Renal cortical epithelial cell (primary cell): Measurements from ENCODE around the gene PEMT. TPM values are rescaled to one million over a fixed set of nuclear protein-coding genes. Genes with fewer than 3 reads are reported as not detected.

Source experiments
- DNase-seq: peaks from one replicate; pipeline ENCODE4 v3.0.0-alpha.2; 2011; ENCODE audit warnings: low read depth
- total RNA-seq: library from RNA; depleted of rRNA; stranded (reverse); fragments of >200 nt; gene quantifications from 2 replicates; pipeline ENCODE4 v1.2.3, GENCODE V29; 2014

PEMT gene
- total RNA-seq, 1 donor from 2014 or later: 36.0 TPM

DNA sequence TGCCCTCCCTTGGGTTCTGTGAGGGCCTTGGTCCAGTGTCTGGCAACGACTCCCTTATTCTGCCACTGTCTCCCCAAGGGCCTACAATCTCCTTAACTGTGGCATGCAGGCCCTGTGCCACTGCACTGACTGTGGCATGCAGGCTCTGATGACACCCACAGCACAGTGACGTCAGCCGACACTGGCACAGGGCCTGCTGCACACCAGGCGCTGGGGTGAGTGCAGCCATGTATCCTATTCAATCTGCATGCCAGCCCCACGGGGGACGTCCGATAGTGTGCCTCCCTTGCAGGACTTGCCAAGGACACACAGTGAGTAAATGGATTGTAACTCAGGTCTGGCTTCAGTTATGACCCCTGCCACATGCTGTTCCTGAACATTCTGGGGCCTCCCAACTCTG is 55.6 kb downstream of the PEMT start:
- DNase-seq: peak; percentile 6

DNA sequence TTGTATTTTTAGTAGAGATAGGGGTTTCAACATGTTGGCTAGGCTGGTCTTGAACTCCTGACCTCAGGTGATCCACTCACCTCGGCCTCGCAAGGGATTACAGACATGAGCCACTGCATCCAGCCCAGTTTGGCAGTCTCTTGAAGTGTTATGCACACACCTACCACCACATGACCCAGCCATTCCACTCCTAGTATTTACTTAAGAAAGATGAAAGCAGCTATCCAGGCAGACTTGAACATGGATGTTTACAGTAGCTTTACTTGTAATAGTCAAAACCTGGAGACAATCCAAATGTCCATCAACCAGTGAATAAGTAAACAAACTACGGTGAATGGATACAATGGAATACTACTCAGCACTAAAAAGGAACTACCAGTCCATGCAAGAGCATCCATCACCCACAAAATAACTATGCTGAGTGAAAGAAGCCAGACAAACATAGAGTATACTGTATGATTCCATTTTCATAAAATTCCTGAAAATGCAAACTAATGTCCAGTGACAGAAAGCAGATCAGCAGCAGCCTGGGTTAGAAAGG is 57.5 kb downstream of the PEMT start:
- peak; percentile 6 for DNase-seq

DNA sequence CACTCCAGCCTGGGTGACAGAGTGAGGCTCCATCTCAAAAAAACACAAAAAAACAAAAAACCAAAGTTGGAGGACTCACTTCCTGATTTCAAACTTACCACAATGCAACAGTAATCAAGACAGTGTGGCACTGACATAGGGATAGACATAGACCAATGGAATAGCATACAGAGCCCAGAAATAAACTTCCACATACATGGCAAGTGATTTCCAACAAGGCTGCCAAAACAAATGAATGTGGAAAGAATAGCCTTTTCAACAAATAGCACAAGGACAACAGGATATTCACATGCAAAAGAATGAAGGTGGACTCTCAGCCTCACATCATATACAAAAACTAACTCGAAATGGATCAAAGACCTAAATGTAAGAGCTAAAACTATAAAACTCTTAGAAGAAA is 58.5 kb downstream of the PEMT start:
- no peak for DNase-seq

DNA sequence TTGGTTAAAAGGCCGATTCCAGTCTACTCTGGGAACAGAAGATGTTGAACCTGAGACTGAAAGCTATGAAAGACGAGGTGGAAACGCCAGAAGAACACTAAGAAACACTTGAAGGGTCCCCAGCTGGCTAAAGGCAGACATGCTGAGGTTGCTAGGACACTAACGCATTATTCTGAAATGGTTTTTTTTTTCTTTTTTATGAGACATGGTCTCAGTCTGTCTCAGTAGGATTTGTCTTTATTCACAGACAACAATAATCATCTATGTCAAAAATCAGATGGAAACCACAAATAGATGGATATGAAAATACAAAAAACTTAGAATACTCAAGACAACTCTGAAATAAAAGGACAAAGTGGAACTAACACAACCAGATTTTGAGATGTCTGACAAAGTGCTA is 60.4 kb downstream of the PEMT start:
- DNase-seq: no peak

DNA sequence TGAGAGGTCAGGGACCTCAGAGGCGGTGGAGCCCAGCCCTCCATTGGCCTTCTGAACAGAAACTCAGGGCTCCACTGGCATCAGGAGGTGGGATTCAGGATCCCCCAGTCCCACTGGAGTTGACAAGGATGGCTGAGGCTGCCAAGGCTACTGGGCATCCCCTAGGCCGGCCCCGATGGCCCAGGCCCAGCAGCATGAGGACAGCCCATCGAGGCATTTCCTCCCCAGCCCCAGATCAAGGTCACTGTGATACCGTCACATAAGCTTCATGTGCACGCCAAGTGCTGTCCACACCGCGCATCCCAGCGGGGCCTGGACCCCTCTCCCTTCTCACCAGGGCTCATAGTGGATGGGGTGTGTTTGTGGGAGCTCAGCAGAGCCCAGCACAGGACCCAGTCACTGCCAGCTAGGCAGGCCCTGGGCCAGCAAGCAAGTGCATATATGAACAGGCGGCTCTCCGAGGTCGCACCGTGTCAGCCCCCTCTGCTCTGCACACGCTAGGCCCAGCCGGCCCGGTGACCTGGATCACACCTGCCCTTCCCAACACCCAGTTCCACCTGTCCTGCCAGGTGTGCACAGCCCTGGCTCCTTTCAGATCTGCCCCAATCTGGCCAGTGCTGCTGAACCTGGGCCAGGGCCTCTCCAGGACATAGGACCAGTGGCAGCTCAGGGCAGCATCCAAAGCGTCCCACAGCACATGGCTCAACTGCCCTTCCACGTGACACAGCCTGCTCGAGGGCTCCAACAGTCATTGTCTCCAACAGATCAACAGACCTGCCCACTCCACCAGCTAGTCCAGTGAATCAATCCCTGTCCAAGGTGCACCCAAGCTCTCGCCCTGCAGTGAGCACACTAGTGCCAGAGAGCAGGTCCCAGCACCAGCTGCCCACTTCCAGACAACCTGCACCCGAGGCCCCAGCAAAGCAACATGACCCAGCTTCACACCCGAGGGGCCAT is 62.5 kb downstream of the PEMT start:
- DNase-seq: no peak

DNA sequence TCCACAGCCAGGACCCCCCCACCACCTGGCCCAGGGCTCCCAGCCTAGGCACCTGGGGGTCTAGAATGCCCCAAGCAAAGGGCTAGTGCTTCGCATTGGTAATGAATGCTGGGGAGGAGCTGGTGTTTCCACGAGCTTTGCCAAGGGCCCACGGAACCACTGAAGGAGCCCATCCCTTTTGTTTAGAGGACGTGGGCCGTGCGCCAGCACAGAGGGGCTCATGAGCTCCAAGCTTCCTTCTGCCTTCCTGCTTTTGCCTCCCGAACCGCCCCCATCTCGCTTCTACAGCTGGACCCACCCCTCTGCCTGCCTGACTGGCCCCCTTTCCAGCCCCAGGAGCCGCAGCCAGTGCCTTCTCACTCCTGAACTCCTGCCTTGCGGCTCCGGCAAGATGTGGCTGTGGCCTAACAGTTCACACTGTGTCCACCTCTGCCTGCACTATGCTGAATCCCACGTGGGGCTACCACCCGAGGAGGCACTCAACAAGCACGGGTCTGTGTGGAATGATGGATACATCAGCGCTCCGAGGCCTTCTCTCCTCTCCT is 63.5 kb downstream of the PEMT start:
- DNase-seq: no peak

DNA sequence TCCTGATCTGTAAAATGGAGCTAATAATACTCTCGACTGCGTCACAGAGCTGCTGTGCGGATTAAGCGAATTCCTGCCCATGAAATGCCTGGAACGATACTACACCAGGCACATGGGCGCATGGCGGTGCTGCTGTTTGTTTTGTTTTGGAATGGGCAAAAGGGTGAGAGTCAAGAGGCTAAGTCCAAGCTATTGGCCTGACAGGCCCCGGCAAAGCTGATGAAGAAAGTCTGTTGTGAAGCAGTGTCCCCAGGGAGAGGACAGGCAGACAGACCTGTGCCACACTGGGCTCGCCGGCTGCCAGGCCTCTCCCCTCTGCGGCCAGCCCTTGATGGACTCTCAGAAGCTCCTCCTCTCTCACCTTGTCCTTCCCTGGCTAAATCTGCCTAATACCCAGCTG is 64.0 kb downstream of the PEMT start:
- DNase-seq: no peak

DNA sequence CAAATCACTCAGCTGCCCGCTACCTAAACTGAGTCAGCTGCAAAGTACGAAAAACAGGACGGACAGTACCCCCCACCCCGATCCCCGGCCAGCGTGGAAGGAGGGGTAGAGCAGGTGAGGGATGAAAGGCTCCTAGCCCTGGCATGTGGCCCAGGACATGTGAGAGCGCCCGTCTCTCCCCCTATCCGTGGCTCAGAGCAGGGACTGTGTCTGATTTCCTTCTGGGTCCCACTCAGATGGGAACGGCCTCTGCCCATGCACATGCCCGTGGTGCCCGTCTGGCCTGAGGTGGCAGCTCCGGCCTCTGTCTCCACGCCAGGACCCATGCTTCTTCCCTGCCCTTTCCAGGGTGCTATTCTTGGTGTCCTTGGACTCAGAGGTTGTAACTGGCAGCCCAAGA is 65.1 kb downstream of the PEMT start:
- no peak for DNase-seq

DNA sequence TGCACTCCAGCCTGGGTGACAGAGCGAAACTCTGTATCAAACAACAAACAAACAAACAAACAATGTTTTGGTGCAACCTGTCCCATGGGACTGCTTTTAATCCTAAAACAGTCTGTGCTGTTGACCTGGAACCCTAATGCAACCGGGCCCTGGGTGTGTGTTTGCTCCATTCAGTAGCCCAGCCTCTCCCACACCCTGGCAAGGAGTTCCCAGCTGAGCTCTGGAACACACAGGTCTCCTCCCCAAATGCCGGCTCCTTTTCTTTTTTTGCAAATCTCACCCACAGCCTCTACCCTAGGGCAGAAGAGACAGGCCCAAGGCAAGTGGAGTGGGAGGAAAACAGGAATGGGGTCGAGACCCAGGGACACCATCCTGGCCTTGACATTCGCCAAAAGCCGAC is 65.6 kb downstream of the PEMT start:
- DNase-seq: no peak

DNA sequence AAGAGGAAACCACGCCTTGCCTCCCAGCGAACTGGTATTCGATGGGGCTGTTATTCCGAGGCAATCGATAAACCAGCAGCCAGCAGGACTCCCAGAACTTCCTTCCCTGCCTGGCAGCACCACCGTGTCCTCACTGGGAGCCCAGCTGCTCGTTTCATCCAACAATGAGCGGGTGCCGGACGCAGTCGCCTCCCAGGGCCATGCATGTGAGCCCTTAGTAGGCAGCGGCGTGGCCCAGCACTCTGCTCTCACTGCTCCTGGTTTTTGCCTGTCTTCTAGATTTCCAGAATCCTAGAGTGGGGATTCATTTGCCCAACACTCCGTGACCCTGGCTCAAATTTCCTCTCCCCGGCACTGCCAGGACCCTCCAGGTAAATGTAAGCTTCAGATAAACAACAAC is 66.2 kb downstream of the PEMT start:
- DNase-seq: no peak

DNA sequence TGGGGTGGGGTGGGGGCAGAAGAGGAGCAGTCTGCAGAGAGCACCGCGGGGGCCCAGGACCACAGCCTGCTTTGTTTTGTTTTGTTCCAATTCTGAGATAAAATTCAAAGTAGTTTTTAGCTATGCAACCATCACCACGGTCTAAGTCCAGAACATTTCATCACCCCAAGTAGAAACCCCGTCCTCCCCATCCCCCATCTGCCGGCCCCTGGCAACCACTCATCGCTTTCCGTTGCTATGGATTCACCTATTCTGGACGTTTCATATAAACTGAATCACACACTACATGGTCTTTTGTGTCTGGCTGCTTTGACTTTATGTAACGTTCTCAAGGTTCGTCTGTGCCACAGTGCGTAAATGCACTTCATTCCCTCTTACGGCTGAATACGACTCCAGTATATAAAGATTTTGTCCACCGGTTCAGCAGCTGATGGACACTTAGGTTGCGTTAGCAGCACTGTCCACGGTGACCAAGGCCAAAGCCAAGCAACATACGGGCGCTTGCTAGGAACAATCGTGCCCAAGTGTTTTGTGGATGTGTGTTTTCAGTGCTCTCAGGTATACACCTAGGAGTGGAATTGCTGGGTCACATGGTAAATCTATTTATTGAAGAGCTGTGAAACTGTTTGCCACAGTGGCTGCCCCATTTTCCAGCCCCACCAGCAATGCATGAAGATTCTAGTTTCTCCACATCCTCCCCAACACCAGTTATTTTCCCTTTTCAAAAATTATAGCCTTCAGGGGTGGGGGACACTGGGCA is 67.6 kb downstream of the PEMT start:
- no peak for DNase-seq

DNA sequence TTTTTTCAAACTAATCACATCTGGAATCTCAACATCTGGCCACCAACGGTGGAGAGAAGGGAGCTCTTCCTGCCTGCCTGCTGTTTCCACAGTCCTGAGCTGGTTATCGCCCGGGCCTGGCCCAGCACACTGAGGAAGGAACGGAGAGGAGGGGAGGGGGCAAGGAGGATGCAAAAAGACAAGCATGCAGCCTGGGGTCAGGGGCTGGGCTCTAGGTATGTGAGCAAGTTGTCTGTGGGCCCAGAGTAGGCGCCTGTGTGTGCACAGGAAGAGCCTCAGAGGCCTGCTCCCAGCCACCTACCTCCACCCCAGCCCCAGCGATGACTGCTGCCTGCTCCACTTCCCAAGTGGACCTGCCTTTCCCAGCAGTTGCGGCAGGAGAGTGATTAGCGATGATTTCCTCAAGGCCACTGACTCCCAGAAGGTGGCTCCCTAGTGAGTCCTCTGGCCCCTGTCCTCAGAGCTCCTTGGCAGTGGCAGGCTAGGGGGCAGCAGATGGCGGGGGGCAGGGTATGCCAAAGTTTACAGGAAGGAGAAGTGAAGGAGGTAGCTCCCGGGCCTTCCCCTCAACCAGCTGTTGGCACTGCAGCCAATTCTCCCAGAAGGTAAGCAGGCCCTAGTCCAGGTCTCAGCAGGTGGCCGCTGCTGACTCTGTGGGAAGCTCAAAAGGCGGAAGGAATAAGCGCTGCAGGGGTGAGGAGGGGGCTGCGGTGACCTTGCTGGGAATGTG is 68.3 kb downstream of the PEMT start:
- no peak for DNase-seq

DNA sequence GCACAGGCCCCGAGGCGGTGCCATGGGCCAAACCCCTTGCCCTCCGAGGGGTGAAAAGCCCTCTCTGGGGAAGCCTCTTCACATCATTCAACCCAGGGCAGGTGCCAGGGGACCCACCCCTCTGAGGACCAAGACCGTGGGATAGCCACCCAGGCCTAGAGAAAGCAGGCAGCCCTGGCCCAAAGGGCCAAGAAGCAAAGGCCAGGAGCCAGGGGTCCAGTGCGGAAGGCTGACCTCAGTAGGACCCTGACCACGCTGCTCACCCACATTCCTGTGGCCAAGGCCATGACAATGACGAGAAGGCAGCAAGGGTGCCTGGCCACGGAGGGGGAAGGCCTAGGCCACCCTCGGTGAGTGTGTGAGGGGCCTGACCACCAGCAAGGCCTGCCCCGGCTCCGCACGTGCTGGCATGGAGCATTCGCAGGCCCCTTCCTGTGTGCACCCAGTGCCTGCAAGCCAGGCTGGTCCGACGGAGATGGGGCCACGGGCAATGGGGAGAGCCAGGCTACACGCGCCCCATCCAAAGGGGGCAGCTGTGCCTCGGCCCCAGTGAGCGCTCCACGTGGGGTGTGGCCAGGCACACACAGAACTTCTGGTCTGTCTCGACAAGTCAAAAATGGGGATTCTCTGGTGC is 70.8 kb downstream of the PEMT start:
- DNase-seq: no peak

DNA sequence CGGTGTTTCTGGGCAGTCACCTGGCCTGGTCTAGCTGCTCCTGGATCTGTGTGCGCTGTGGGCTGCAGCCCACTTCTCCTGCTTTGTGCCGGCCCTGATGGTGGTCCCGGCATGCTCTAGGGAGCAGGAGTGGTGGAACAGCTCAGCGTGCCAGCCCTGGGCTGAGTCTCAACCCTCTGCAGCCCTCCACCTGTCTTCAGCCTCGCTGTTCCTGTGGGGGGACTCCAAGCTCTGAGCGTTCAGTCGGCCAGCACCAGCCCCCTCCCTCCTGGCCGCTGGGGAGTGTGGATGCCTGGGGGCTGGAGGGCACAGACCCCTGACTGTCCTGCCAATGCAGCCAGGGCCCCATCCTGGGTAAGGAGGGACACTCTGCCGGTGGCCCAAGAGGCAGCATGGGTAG is 71.6 kb downstream of the PEMT start:
- no peak for DNase-seq

DNA sequence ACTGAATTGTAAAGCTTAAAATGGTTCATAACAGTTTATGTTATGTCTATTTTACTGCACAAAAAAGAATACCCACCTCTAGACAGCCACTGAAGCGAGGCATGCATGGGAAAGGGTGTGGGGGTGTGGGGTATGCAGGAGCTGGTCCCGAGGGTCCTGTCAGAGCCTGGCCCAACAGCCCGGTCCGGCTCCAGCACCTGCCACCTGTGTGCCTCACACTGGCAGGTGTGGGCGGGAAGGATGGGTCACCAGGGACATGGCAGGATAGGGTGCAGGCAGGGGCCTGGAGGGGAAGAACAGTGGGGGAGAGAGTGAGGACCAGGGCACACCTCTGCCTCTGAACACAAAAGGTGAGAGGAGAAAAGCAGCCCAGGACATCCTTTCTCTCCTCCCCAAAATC is 72.6 kb downstream of the PEMT start:
- no peak for DNase-seq

DNA sequence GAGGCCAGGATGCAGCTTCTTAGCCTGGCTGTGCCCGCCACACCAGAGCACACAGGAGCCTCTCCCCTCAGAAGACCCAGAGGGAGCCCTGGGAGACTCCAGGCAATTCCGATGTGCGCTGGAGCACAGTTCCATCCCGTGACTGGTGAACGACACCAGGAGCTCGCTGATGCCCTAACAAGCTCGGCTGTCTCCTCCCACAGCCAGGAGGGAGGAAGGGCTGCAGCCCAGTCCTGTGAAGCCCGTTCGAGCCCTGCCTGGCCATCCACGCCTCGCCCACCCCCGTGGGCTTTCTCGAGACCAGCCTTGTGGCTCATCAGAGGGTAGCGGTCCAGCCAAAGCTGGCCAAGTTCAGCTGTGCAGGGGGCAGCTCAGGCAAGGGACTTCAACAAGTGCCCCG is 73.5 kb downstream of the PEMT start:
- DNase-seq: no peak

DNA sequence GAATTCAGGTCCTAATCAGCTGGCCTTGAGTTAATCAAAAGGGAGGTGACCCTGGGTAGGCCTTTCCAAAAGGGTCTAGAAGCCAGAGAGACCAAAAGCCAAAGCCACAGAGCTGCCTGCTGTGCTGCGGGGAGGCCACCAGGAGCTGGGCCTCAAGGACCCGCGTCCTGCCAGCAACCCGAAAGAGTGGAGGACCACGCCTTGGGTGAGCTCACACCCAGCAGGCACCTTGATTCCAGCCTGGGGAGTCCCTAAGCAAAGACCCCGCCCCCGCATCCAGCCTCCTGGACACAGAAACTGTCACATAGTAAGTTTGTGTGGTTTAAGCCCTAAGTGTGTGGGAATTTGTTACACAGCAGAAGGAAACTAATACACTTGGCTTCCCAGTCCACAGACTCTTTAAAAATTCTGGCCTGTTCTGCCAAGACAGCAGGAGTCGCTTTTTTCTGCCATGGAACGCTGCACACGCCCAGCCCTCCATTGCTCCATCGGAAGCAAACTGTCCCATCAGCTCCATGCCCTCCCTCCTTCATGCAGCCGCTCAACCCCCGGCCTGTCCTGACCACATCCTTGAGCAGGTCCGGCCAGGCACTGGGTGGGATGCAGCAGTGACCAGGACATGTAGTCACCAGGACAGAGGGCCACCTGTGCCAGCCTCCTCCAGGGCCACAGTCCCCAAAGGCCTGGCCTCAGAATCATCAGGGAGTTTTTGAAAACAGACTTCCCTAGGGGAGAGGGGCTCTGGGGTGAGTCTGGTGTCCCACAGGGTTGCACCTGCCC is 74.4 kb downstream of the PEMT start:
- no peak for DNase-seq

DNA sequence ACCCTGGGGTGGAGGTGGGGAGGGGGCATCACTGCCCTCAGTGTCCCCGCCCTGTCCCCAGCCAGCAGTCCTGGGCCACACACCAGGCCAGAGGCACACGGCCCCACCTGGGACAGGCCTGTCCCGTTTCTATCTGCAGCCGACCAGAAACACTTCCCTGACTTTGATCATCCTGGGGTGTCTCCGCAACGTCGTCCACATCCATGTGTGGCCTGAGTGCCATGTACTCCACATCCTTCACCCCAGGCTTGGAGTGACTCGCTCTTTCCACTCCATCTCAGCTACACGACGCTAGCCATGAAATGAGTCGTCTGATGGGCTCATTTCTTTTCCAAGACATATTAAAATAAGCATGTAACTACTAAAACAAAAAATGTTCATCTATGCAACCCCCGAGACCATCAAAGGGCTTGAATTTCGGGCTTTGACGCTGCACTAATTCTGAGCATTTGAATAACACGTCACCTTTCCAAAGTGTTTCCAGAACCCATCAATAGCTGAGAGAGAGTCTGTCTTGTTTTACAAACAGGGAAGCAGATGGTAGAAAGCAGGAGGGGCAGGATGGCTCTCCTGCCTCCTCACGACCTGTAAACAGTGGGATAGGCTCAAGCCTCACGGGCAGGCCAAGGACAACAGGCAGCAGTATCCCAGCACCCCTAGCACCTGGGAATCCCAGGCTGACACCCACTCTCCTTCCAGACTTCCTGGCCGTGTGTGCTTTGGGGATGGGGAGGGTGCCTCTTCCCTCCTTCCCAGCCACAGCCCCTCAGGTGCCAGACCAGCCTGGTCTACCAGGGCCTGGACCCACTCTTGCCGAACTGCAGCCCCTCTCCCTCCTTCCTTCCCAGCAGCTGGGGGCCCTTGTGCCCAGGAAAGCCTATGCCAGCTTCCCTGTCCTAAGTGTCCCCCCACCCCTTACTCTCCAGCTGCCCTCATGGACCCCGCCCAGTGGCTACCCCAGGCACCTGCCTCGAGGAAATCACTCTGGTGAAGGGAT is 75.3 kb downstream of the PEMT start:
- peak; percentile 59 for DNase-seq
